GM18505 (cell line): ENCODE measurements around the gene PLOD3.

Experiments used
- ATAC-seq: cut with Tn5 transposase; IDR thresholded peaks from one replicate; pipeline ENCODE4 v1.9.1; 2021; ENCODE audit not compliant: unreplicated experiment
- POLR2A ChIP-seq: IDR thresholded peaks from 4 replicates; pipeline ENCODE4 v1.6.1; 2011; ENCODE audit warnings: borderline replicate concordance; ENCODE audit not compliant: insufficient read depth, insufficient read length; ENCODE audit errors: extremely low read depth

The PLOD3 gene

GRCh38 chr7:101166909-101167644 is 50.3 kb downstream of the PLOD3 start:
- TF ChIP-seq POLR2A, result no peak
- no peak for ATAC-seq

- TF ChIP-seq POLR2A, result no peak
- ATAC-seq, result no peak
These were observed 50.8 kb downstream of the PLOD3 start for GRCh38 chr7:101166648-101166908.

GRCh38 chr7:101165958-101166647 is 51.3 kb downstream of the PLOD3 start:
- TF ChIP-seq POLR2A, result no peak
- ATAC-seq, result no peak

- ATAC-seq, result peak; percentile 66
These were observed 52.1 kb downstream of the PLOD3 start, which contains the start of gene VGF for GRCh38 chr7:101165075-101165957. Gene VGF (minus strand): TSS chr7:101165569. CDS start chr7:101164843, 726 bp downstream.

GRCh38 chr7:101164071-101164840 is 53.1 kb downstream of the PLOD3 start:
- ATAC-seq, result no peak
- TF ChIP-seq POLR2A, result no peak

More at GRCh38 chr7:101165075-101165957, 52.1 kb downstream of the PLOD3 start, which contains the start of gene VGF:
- TF ChIP-seq POLR2A, result no peak

- TF ChIP-seq POLR2A, result no peak
- no peak for ATAC-seq
These were observed 53.9 kb downstream of the PLOD3 start for GRCh38 chr7:101163279-101164070.

- no peak for ATAC-seq
- TF ChIP-seq POLR2A, result no peak
These were observed 54.7 kb downstream of the PLOD3 start for GRCh38 chr7:101162551-101163278.

- no peak for TF ChIP-seq POLR2A
These were observed 55.5 kb downstream of the PLOD3 start for GRCh38 chr7:101161692-101162471.

GRCh38 chr7:101160910-101161309 is 56.5 kb downstream of the PLOD3 start:
- ATAC-seq, result no peak
- TF ChIP-seq POLR2A, result no peak

More at GRCh38 chr7:101161692-101162471, 55.5 kb downstream of the PLOD3 start:
- no peak for ATAC-seq

GRCh38 chr7:101159696-101160674 is 57.4 kb downstream of the PLOD3 start:
- ATAC-seq, result no peak
- no peak for TF ChIP-seq POLR2A
